Loucy (cell line): Measurements from ENCODE around the gene POU5F1.
"Not testable (repeated sequence)": the region's sequence is repeated elsewhere in the genome, so short reads cannot be mapped to it uniquely, and the experiment has no call there.

ENCODE experiments used
- H2AFZ ChIP-seq: fragments of 200-600 bp; sonication (generic); 2 replicates; pipeline ENCODE4 v1.6.0; 2016; ENCODE audit warnings: antibody characterized with exemption, mild to moderate bottlenecking, low read length, moderate library complexity
- H3F3A ChIP-seq: fragments of 200-600 bp; 2 replicates; pipeline ENCODE4 v1.6.0; 2016; ENCODE audit warnings: antibody characterized with exemption, low read depth, mild to moderate bottlenecking
- H3K27me3 ChIP-seq: fragments of 200-600 bp; sonication (generic); 2 replicates; pipeline ENCODE4 v1.6.1; 2014; ENCODE audit warnings: low read length, mild to moderate bottlenecking; ENCODE audit not compliant: insufficient read depth, poor library complexity, severe bottlenecking
- H3K36me3 ChIP-seq: fragments of 200-600 bp; sonication (generic); 2 replicates; pipeline ENCODE4 v1.6.1; 2016; ENCODE audit warnings: low read length; ENCODE audit not compliant: insufficient read depth
- H3K4me1 ChIP-seq: fragments of 200-600 bp; sonication (generic); 2 replicates; pipeline ENCODE4 v1.5.1; 2014; ENCODE audit warnings: low read length, mild to moderate bottlenecking; ENCODE audit not compliant: insufficient read depth, poor library complexity, severe bottlenecking
- H3K4me2 ChIP-seq: fragments of 200-600 bp; sonication (generic); 2 replicates; pipeline ENCODE4 v1.6.0; 2014; ENCODE audit warnings: antibody characterized with exemption, low read length, low read depth, mild to moderate bottlenecking; ENCODE audit not compliant: poor library complexity, severe bottlenecking
- H3K4me3 ChIP-seq: fragments of 200-600 bp; sonication (generic); 2 replicates; pipeline ENCODE4 v1.5.1; 2014; ENCODE audit warnings: low read length, mild to moderate bottlenecking, mixed read lengths; ENCODE audit not compliant: poor library complexity, severe bottlenecking
- H3K79me2 ChIP-seq: fragments of 200-600 bp; sonication (generic); 2 replicates; pipeline ENCODE4 v1.6.1; 2014; ENCODE audit warnings: low read length; ENCODE audit not compliant: insufficient read depth
- H3K9ac ChIP-seq: fragments of 200-600 bp; sonication (generic); 2 replicates; pipeline ENCODE4 v1.6.0; 2014; ENCODE audit warnings: mild to moderate bottlenecking, low read depth, low read length, moderate library complexity; ENCODE audit not compliant: poor library complexity, severe bottlenecking
- H3K9me2 ChIP-seq: fragments of 200-600 bp; sonication (generic); replicated peaks from 2 replicates; pipeline ENCODE4 v1.6.1; 2016; ENCODE audit warnings: low read depth, low read length, mixed read lengths
- H3K9me3 ChIP-seq: fragments of 200-600 bp; sonication (generic); 2 replicates; pipeline ENCODE4 v1.6.1; 2014; ENCODE audit warnings: mild to moderate bottlenecking, antibody characterized with exemption, low read length, low read depth; ENCODE audit not compliant: insufficient read depth
- H4K20me1 ChIP-seq: fragments of 200-600 bp; sonication (generic); 2 replicates; pipeline ENCODE4 v1.6.0; 2014; ENCODE audit warnings: antibody characterized with exemption, low read length, mild to moderate bottlenecking; ENCODE audit not compliant: insufficient read depth, poor library complexity, severe bottlenecking
- CTCF ChIP-seq: fragments of 200-600 bp; sonication (generic); conservative IDR thresholded peaks from 2 replicates; pipeline ENCODE4 v1.5.1; 2014; ENCODE audit warnings: mild to moderate bottlenecking, antibody characterized with exemption, low read length
- EZH2phosphoT487 ChIP-seq: fragments of 200-600 bp; IDR thresholded peaks from 2 replicates; pipeline ENCODE4 v1.6.1; 2018; ENCODE audit warnings: antibody characterized with exemption, mild to moderate bottlenecking, moderate library complexity, borderline replicate concordance

POU5F1 gene

DNA sequence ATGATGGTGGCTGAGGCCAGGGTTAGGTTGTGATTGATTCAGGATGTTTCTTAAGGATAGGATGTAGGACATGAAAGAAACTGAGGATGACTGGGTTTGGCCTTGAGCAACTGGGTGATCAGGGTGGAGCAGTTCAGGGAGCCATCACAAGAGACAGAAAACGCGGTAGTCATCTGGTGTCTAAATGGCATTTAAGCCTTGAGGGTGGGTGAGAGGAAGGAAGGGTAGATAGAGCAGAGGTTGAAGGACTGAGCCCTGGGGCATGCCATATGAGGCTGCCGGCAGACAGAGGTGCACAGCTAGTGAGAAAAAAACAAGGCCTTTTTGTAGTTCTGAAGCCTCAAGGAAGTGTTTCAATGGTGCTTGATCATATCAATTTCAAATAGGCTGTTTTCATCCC is 1.9 kb downstream of the POU5F1 start:
- Histone ChIP-seq H3K4me1 (no peaks in the 10 kb centered on the region), H2AFZ (no peak overlapping the region), H3K4me2 (no peak overlapping the region), H4K20me1 (no peaks in the 10 kb centered on the region), H3K9ac (no peak overlapping the region), H3F3A (no peaks in the 10 kb centered on the region), H3K9me3 (no peaks in the 10 kb centered on the region), H3K27me3 (no peaks in the 10 kb centered on the region), H3K79me2 (no peaks in the 10 kb centered on the region), H3K36me3 (no peaks in the 10 kb centered on the region), H3K4me3 (no peak overlapping the region), H3K9me2 (no peaks in the 10 kb centered on the region)
- TF ChIP-seq CTCF (no peak), EZH2phosphoT487 (no peak)

DNA sequence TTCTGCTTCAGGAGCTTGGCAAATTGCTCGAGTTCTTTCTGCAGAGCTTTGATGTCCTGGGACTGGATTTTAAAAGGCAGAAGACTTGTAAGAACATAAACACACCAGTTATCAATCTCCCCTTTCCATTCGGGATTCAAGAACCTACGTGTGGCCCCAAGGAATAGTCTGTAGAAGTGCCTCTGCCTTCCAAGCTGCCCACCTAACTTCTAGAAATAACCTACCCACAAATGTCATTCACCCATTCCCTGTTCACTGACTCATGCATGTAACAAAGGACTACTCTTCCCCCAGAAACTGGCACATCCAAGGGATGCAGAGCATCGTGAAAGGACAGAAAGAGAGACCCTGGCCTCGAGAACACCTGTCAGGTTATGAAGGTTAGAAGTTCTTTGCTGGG is 4.5 kb downstream of the POU5F1 start:
- Histone ChIP-seq H3K9ac (no peak overlapping the region), H3K9me3 (no peaks in the 10 kb centered on the region), H3K4me2 (no peak overlapping the region), H4K20me1 (no peaks in the 10 kb centered on the region), H3F3A (no peaks in the 10 kb centered on the region), H3K79me2 (peaks cover 20% of the 10 kb centered on the region), H3K4me3 (no peak overlapping the region), H2AFZ (no peak overlapping the region), H3K9me2 (no peaks in the 10 kb centered on the region), H3K27me3 (no peaks in the 10 kb centered on the region), H3K36me3 (no peaks in the 10 kb centered on the region; the same call in 1 of the 2 replicates), H3K4me1 (peaks cover 22% of the 10 kb centered on the region)
- TF ChIP-seq CTCF, result no peak
- no peak for TF ChIP-seq EZH2phosphoT487

DNA sequence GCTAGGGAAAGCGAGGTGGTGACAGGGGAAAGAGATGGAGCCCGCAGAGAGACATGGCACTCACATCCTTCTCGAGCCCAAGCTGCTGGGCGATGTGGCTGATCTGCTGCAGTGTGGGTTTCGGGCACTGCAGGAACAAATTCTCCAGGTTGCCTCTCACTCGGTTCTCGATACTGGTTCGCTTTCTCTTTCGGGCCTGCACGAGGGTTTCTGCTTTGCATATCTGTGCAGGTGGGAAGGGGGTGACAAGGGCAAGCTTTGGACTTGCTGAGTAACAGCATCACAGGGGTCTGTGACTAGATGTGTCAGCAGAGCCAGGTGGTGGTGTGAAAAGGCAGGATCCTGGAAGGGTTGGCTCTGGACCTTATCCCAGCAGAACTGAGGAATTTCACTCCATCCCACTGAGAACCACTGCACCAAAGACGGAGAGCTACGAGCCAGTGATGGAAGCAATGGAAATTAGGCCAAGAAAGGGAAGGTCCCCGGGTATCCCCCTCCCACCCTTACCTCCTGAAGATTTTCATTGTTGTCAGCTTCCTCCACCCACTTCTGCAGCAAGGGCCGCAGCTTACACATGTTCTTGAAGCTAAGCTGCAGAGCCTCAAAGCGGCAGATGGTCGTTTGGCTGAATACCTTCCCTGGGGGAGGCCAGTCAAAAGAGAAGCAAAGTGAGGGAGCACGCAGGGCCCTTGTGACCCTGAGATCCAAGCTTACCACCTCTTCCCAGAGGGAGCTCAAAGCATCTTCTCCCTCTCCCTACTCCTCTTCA is 5.2 kb downstream of the POU5F1 start:
- not testable (repeated sequence) for H3K36me3 ChIP-seq, H3K9me3 ChIP-seq, H3K4me2 ChIP-seq, H3K9me2 ChIP-seq, H3K27me3 ChIP-seq, H3K9ac ChIP-seq, H3K4me3 ChIP-seq, H2AFZ ChIP-seq, H4K20me1 ChIP-seq, H3F3A ChIP-seq
- Histone ChIP-seq H3K79me2 (peaks cover 27% of the 10 kb centered on the region), H3K4me1 (peaks cover 22% of the 10 kb centered on the region)

DNA sequence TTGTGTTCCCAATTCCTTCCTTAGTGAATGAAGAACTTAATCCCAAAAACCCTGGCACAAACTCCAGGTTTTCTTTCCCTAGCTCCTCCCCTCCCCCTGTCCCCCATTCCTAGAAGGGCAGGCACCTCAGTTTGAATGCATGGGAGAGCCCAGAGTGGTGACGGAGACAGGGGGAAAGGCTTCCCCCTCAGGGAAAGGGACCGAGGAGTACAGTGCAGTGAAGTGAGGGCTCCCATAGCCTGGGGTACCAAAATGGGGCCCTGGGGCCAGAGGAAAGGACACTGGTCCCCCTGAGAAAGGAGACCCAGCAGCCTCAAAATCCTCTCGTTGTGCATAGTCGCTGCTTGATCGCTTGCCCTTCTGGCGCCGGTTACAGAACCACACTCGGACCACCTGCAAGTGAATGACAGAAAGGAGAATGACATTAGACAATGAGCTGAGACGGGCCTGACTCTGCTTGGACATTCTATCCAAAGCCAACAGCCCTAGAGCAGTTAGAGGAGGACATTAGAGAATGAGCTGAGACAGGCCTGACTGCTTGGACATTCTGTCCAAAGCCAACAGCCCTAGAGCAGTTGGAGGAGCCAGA is 5.9 kb downstream of the POU5F1 start:
- H3K27me3 ChIP-seq, H3K4me3 ChIP-seq, H3K36me3 ChIP-seq, H4K20me1 ChIP-seq, H3K9me3 ChIP-seq, H2AFZ ChIP-seq, H3K9me2 ChIP-seq, H3F3A ChIP-seq, H3K4me2 ChIP-seq, H3K9ac ChIP-seq: not testable (repeated sequence)
- peaks cover 29% of the 10 kb centered on the region for H3K4me1 ChIP-seq
- H3K79me2 ChIP-seq, result peaks cover 34% of the 10 kb centered on the region
